Right lobe of liver (tissue), 6 donors: ENCODE measurements around the gene RAD21L1. TPM values are rescaled to one million over a fixed set of nuclear protein-coding genes. Genes with fewer than 3 reads are reported as not detected.

Experiments
- ATAC-seq, 4 donors: fragments of 200-7000 bp; cut with Tn5 transposase; one replicate each; pipeline ENCODE4 v1.9.1; 2020; ENCODE audit warnings: mild to moderate bottlenecking in 4 of 4, moderate library complexity in 4 of 4
- DNase-seq, 3 donors: peaks; one replicate each; pipeline ENCODE4 v3.0.0-alpha.2; 2020
- H3K27ac ChIP-seq, 3 donors: fragments of 200-600 bp; one replicate each; pipeline ENCODE4 v1.8.0; 2022
- H3K27me3 ChIP-seq, 2 donors: fragments of 200-600 bp; one replicate each; pipeline ENCODE4 v1.8.0; 2022
- H3K36me3 ChIP-seq, 4 donors: fragments of 200-600 bp; sonication (generic) in 1 of 4; one replicate each; pipeline versions ENCODE4 v1.5.1 to v1.8.0; 2017 to 2022; ENCODE audit warnings: control low read depth in 1 of 4
- H3K4me1 ChIP-seq, 4 donors: fragments of 200-600 bp; sonication (generic) in 1 of 4; one replicate each; pipeline versions ENCODE4 v1.5.1 to v1.8.0; 2017 to 2022; ENCODE audit warnings: control low read depth in 1 of 4
- H3K4me3 ChIP-seq, 3 donors: fragments of 200-600 bp; one replicate each; pipeline ENCODE4 v1.8.0; 2022
- H3K9me3 ChIP-seq, 4 donors: fragments of 200-600 bp; sonication (generic) in 1 of 4; one replicate each; pipeline versions ENCODE4 v1.5.1 to v1.8.0; 2017 to 2022; ENCODE audit warnings: control low read depth in 1 of 4
- POLR2A ChIP-seq: fragments of 450-650 bp; IDR thresholded peaks from one replicate; pipeline ENCODE4 v1.6.1; 2017; ENCODE audit warnings: antibody characterized with exemption, mild to moderate bottlenecking
- WGBS: methylation state at CpG from one replicate; pipeline ENCODE4 v1.1.6; 2018; ENCODE audit warnings: low coverage, low lambda C conversion rate; ENCODE audit not compliant: insufficient coverage; ENCODE audit errors: missing lambda C conversion rate; 5-methylcytosine and 5-hydroxymethylcytosine counted together
- intact Hi-C, 2 donors: fragments of 100-400 bp; cut with DNase I; formaldehyde crosslinking; loops; one replicate each; pipeline versions ENCODE4 v1.11.2 to v1.14.1; 2022
- total RNA-seq, 6 experiments: library from RNA; depleted of rRNA in 2 of 6; stranded (reverse); fragments of >200 nt in 2 of 6; fragmentation: NEBNext Ultra II Directional in 3 of 6; extraction: Animal tissue kit (Norgen Biotek cat#: 25700) in 3 of 6; gene quantifications; one replicate each; pipeline versions ENCODE4 v1.1.0 to v1.2.4, GENCODE V29; 2016 to 2023
- TF ChIP-seq, protein P1 (sequence below), 4 donors: fragments of 200-600 bp in 3 of 4; fragments of 450-650 bp in 1 of 4; IDR thresholded peaks; one replicate each; pipeline versions ENCODE4 v1.5.1 to v1.8.0; 2016 to 2022; ENCODE audit warnings: antibody characterized with exemption in 4 of 4, mild to moderate bottlenecking in 2 of 4
- donor health status: DM: no; HTN: yes; CAD: no.
- donor health status: DM: no; HTN: no; CAD: no.
- donor health status: DM: no; HTN: no; CAD: no.
- donor health status: DM: no; HTN: yes; CAD: no.
- donor health status: DM: no; HTN: yes; CAD: no.

RAD21L1 gene
- total RNA-seq, 6 experiments from 2014 or later = not detected

DNA sequence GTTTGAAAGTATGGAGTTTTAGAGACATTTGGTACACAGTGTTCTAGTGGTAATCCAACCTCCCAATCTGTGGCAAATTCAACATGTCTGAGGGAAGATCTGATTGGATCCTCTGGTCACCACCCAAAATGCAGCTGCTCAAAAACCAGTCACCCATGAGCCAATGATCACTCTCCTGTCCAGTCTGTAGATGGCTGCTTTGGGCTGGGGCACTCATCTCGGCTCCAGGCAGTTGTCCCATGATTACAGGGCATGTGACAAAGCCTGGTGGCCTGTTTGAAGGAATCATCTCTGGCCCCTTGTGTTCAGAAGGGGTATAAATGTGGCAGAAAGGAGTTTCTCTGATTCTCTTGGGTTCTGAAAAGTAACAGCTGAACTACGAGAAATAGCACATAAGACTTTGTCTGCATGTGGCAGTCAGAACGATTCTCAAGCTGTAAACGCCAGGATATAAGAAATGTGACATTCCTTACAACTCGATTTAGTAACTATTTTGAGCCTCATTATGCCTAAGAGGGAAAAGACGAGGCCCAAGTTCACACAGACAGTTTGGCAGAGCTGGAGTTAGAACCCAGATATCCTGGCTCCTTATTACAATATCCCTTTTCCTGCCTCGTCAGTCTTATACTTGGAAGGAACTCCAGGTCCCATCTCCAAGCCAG is 26.5 kb upstream of the RAD21L1 start:
- Histone ChIP-seq H3K27me3 (no peaks in the 10 kb centered on the region), H3K4me1 (no peaks in the 10 kb centered on the region), H3K27ac (no peak overlapping the region), H3K9me3 (no peaks in the 10 kb centered on the region), H3K36me3 (no peaks in the 10 kb centered on the region), H3K4me3 (no peak overlapping the region)
- intact Hi-C loops = no loop called here
- DNase-seq = no peak
- ATAC-seq = no peak
- 65% methylated on average over 6 of the region's 7 CpGs for WGBS
- TF ChIP-seq, protein P1, sequence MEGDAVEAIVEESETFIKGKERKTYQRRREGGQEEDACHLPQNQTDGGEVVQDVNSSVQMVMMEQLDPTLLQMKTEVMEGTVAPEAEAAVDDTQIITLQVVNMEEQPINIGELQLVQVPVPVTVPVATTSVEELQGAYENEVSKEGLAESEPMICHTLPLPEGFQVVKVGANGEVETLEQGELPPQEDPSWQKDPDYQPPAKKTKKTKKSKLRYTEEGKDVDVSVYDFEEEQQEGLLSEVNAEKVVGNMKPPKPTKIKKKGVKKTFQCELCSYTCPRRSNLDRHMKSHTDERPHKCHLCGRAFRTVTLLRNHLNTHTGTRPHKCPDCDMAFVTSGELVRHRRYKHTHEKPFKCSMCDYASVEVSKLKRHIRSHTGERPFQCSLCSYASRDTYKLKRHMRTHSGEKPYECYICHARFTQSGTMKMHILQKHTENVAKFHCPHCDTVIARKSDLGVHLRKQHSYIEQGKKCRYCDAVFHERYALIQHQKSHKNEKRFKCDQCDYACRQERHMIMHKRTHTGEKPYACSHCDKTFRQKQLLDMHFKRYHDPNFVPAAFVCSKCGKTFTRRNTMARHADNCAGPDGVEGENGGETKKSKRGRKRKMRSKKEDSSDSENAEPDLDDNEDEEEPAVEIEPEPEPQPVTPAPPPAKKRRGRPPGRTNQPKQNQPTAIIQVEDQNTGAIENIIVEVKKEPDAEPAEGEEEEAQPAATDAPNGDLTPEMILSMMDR (IDR thresholded peaks at IDR 0.05) = no peak
- TF ChIP-seq POLR2A = no peak

DNA sequence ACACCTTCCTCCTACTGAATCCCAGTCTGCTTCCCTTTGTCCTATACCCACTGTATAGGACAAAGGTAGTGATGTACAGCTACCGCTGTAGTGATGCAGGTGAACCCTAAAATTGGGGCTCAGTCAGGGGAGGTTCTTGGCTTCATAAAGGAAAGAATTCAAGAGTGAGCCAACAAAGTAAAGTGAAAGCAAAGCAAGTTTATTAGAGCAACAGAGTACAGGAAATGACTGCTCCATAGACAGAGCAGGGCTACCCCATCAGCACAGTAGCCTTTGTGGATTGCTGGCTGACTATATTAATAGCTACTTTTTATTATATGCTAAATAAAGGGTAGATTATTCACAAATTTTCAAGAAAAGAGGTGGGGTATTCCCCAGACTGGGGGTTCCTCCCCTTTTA is 25.9 kb upstream of the RAD21L1 start:
- Histone ChIP-seq H3K4me3 (no peak overlapping the region), H3K9me3 (no peaks in the 10 kb centered on the region), H3K36me3 (no peaks in the 10 kb centered on the region), H3K27ac (no peak overlapping the region), H3K27me3 (no peaks in the 10 kb centered on the region), H3K4me1 (no peaks in the 10 kb centered on the region)
- ATAC-seq (no peak), DNase-seq (no peak)
- WGBS = 100% methylated on average over 1 of the region's 1 CpG
- no peak for TF ChIP-seq POLR2A
- TF ChIP-seq, protein P1 (IDR thresholded peaks at IDR 0.05) = no peak
- intact Hi-C loops = loop anchor here (10.0 kb wide), 2 partner anchors 235 to 385 kb away; no protein-coding TSS in a partner anchor

DNA sequence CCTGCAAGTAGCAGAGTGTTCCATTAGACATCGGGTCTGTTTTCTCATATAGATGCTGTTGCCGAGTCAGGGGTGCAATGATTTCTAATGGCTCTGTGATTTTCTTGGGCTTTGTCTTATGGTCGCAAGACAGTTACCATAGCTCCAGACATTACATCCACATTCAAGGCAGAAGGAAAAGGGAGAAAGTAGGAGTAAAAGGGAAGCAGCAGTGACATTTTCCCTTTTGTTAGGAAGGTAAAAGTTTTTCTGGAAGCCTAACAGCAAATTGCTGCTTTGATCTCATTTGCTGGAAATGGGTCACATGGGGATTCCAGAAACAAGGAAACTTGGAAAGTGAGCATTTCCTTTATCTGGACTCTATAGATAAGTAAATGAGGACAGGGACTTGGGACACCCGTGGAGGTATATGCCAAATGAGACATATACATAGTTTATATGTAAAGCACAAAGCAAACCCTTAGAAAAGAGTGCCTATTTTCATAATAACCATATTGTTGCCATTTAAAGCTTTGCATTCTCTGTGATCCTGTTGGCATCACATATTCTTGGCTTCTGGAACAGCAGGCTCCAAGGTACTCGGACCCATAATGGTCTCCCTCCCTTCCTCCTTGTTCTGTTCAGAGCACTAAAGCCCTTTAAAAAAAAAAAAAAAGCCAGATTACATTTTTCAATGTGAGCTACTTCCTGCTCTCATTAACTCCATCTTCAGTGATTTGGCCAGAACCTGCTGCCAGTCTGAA is 22.9 kb upstream of the RAD21L1 start, which contains the start of gene C20orf202:
Gene C20orf202, plus strand, starts transcription at position 693 of the 743 bp plus-strand sequence. CDS start 132 bp downstream, outside the sequence.
- H3K36me3 ChIP-seq = no peaks in the 10 kb centered on the region
- no peaks in the 10 kb centered on the region for H3K4me1 ChIP-seq
- TF ChIP-seq, protein P1 (IDR thresholded peaks at IDR 0.05) = no peak
- no peak for TF ChIP-seq POLR2A
- no peaks in the 10 kb centered on the region for H3K9me3 ChIP-seq
- H3K27me3 ChIP-seq = no peaks in the 10 kb centered on the region
- intact Hi-C loops = loop anchor here (10.0 kb wide), 2 partner anchors 238 to 388 kb away; no protein-coding TSS in a partner anchor
- no peak for DNase-seq
- no peak within 1 kb of the TSS for H3K27ac ChIP-seq
- ATAC-seq = no peak
- no peak within 1 kb of the TSS for H3K4me3 ChIP-seq
- 53% methylated on average over 4 of the region's 5 CpGs for WGBS

DNA sequence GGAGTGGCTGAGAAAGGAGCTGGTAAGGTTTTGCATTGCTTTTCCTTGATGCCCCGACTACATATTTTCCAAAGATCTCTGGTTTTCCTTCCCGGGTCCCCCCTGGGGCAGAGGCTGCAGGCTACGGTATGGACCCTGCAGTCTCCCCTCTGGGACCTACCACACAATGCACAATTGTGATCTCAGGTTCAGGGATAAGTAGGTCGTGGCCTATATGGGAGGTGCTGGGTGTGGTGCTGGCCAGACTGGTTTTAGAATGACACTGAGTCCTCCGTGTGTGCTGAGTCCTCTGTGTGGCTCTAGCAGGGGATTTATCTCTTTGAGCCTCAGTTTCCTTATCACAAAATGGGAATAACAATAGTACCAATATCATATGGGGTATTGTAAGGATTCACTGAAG is 22.2 kb upstream of the RAD21L1 start:
- Histone ChIP-seq H3K27ac (no peak overlapping the region), H3K27me3 (no peaks in the 10 kb centered on the region), H3K4me3 (no peak overlapping the region), H3K36me3 (no peaks in the 10 kb centered on the region), H3K4me1 (no peaks in the 10 kb centered on the region), H3K9me3 (no peaks in the 10 kb centered on the region)
- TF ChIP-seq, protein P1 (IDR thresholded peaks at IDR 0.05) = no peak
- no peak for TF ChIP-seq POLR2A
- ATAC-seq (no peak), DNase-seq (no peak)
- intact Hi-C loops = loop anchor here (10.0 kb wide), 2 partner anchors 239 to 389 kb away; no protein-coding TSS in a partner anchor
- 48% methylated on average over 4 of the region's 5 CpGs for WGBS
